GM18868 (cell line): ENCODE data around the gene PLCL1.
"Not testable (repeated sequence)": the region's sequence is repeated elsewhere in the genome, so short reads cannot be mapped to it uniquely, and the experiment has no call there.

Source experiments
- ATAC-seq: cut with Tn5 transposase; IDR thresholded peaks from one replicate; pipeline ENCODE4 v1.9.1; 2021; ENCODE audit warnings: mild to moderate bottlenecking, moderate library complexity; ENCODE audit not compliant: unreplicated experiment

Gene PLCL1

DNA sequence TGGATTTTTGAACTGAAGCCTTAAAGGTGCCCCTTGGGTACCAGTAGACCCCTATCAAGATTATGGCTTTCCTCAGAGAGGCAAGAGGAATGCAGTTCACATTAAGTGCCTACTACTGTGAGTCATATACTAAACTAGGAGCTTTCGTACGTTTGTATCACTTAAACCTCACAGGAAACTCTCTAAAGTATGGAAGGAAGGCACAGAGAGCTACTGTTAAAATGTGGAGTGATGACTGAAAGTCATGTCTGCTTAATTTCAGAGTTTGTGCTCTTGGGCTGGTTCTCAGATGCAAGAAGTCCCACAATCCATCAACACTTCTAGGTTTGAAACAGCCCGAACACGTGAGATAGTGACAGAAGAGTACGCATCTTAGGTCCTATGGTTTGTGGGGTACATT lies 4.7 kb downstream of the PLCL1 start:
- ATAC-seq, result no peak

GRCh38 chr2:197810016-197810415 lies 5.6 kb downstream of the PLCL1 start:
- ATAC-seq, result no peak

DNA sequence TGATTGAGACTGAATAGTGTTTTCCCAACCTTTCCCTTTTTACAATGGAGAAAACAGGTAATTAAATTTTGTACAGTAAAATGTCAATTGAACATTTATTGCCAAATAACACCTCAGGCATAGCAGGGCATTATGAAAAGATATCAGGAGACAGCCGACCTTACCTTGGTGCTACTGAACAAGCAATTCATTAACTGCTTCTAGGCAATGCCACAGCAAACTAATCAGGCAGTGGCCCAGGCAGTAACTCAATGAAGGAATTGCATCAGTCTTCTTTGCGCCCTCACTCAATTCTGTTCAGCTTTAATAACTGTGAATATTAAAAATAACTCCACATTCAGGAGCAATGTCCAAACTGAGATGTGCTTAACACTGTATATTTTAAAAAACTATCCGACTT lies 6.1 kb downstream of the PLCL1 start:
- no peak for ATAC-seq

- no peak for ATAC-seq
Observed at GRCh38 chr2:197813093-197813787, 8.8 kb downstream of the PLCL1 start.

- no peak for ATAC-seq
Observed at GRCh38 chr2:197814526-197814925, 10.1 kb downstream of the PLCL1 start.

DNA sequence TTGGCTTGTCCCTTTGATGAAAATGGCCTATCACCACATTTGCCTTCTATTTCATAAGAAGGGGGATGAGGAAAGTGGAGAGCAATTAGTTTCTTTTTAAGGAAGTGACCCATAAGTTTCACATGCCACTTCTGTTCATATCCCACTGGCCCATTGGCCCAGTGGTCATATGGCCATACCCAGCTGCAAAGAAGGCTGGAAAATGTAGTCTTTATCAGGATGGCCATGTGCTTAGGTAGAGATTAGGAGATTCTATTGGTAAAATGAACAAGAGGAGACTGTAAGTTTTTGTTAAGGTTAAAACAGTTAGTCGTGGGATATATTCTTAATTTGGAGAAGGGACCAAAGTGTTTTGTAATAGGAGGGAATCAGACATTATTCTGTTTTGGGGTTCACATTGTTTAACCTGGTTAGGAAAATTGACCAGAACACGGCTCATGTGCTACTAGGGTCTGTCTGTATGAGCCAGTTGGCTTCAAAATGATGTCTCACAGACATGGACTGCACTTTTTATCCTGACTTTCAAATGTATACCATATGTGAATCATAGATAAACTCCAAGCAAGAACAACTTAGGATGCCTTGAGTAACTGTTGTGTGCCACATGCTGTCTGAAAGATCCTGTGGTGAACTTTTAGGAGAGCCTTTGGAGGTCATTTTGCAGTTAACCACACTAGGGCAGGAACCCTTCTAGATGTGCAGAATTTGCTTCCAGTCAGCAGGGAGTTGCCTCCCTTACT lies 17.3 kb downstream of the PLCL1 start:
- ATAC-seq, result no peak

GRCh38 chr2:197822333-197822732 lies 17.9 kb downstream of the PLCL1 start:
- ATAC-seq, result no peak

DNA sequence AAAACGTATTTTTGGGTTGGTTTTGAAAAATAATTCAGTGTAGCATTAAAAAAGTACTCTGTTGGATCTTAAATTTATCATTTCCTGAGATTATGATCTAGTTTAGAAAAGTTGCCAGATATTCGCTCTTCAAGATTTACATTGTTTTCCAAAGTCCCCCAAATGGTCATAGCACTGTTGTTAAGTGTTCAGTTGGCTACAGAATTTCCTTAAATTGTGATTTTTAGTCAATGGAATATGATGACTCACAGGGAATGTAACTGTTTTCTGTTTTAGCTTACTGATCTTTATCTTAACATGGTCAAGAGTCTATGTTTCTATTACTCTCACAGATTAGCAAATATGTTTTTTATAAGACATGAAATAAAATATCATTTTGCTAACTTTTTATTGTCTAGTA lies 23.2 kb downstream of the PLCL1 start:
- no peak for ATAC-seq

DNA sequence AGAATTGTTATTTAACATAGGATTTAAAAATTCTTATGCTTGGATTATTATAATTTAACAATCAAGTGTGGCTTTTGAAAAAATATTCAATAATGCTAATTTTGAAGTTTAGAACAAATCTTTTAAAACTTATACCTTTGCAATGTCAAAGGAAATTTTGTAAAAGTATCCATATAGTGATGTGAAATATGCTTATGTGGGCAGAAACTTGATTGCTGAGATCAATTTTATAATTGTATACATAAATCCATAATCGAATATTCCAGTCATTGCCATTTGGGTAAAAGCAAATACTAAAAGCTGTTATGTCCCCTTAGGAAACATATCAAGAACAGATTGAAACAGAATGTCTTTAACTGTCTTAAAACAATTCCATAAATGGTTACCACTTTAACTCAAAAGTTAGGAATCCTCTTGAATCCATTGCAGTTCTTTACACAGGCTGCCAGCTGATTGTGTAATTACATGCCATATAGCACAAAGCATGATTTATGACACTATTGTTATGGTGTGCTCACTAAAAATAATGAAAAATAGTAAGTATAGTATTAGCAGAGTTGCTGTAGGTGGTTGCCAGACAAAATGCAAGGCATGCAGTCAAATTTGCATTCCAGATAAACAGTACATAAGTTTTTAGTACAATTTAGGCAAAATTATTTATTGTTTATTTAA lies 24.2 kb downstream of the PLCL1 start:
- ATAC-seq, result no peak

- ATAC-seq, result not testable (repeated sequence)
Observed at GRCh38 chr2:197834771-197835170, 30.4 kb downstream of the PLCL1 start.

GRCh38 chr2:197835293-197835692 lies 30.9 kb downstream of the PLCL1 start:
- no peak for ATAC-seq

DNA sequence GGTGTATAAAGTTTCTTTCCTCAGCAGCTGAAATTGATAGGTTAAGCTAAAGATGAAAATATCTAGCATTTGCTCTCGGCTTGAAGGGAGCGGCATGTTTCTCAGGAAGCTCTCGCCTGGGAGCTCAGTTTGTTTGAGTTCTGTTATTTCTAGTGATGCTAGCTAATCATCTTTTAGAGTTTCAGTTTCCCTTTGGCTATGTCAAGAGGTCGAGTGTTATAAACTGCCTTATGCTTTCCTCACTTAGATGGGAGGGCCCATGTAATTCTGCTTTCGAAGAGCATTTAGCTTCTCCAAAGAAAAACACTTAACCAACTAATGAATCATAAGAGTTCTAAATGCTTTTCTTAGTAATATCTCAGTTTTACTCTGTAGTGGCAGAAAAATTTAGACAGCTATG lies 33.6 kb downstream of the PLCL1 start:
- peak; percentile 95 for ATAC-seq

DNA sequence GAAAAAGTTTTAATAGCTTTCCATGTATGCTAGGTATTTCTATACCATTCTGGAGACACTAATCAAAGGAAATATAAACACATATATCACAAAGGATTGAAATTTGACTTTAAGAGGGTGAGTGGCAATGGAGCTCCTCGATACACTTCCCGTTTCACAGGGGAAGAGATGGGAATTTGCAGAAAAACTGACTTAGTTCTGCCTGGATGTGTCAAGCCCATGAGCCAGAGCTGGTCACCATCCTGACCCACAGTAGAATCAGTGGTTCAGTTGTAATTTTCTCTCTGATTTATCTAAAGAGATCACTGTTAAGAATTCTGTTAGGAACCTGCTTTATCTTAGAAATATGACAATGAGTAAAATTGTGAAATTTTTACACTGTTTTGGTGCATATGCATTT lies 34.2 kb downstream of the PLCL1 start:
- ATAC-seq, result peak; percentile 7

GRCh38 chr2:197839327-197839726 lies 34.9 kb downstream of the PLCL1 start:
- ATAC-seq, result no peak

DNA sequence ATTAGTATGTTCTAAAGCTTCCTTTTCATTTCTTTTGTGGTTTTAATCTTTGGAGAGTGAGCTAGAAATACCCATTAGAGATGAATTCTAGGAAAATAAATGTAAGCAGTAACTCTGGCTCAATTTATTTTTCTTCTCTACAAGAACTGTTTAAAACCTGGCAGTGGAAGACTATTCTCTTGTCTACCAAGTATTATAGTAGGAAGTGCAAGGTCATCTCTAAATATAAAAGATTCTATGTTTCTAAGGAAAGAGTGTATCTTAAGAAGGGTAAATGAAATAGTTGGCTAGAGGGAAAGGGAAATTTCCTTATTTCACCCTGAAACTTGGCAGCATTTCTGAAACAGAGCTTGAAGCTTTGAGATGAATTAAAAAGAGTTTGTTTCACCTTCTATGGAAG lies 35.5 kb downstream of the PLCL1 start:
- no peak for ATAC-seq

DNA sequence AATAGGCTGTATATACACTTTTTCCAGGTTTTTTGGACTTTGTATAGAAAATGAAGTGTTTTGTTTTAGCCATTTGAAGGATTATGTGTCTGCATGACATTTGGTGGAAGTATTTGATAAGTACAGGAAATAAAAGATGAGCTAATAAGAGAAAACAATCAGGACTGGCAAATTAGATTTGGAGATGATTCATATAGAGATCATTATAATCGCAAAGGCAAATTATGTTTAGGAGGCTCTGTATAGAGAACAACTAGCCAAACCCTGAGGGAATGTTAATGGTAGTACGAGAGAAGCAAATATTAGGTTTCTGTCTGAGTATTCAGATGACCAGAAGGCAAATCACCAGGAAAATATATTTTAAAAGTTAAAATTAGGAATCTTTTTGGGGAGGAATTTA lies 41.7 kb downstream of the PLCL1 start:
- ATAC-seq, result no peak

GRCh38 chr2:197846777-197847176 lies 42.4 kb downstream of the PLCL1 start:
- ATAC-seq, result no peak

DNA sequence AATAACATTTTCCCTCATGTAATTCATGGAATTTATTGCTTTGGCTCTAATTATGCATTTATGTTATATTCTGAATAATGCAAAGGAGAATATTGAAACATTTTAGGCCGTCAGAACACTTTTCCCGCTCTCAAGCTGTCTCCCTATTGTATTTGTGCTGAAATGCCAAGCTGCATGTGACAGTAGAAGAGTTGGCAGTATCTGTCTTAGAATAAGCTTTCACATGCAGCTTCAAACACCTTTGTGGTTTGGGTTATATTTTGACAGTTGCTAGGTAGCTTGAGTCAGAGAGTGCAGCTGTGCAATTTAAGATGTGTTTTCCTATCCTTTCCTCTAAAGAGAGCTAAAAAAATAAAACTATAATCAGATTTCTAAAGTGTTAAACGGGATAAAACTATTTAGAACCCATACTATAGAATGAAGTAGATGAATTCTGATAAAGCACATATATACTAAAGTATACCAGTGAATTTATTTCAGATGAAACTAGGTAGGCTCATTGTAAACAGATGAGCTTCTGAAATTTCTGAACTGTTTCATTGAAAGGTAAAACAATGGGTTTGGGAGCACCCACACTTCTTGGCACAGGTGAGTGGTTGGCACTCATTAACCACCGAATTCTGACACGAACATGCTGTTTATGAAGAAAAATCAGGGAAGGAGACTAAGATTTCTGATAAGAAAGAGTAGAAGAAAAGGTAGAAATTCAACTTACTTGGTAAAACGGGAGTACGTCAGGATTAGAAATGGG lies 43.4 kb downstream of the PLCL1 start:
- ATAC-seq, result peak; percentile 79

GRCh38 chr2:197848602-197849001 lies 44.2 kb downstream of the PLCL1 start:
- no peak for ATAC-seq

GRCh38 chr2:197850882-197851450 lies 46.6 kb downstream of the PLCL1 start:
- no peak for ATAC-seq

DNA sequence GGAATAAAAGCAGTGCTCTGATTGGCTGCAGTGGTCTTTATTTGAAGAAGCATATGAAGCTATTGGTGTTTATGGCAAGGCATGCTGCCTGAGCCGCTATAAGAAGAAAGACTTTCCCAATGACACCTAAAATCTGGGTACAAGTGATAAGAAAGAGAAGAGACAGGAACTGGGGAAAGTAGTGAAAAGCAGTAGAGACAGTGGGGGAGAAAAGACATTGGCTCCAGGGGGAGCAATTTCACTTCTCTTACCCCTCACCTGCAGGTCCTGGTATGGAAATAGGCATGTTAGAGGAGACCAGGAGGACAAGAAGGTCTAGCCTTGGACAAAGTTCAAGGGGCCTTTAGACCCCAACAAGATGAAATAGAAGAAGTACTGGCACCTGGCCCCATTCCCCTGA lies 47.1 kb downstream of the PLCL1 start:
- peak; percentile 33 for ATAC-seq
